Measurements from ENCODE around the gene NLN. TPM values are rescaled to one million over a fixed set of nuclear protein-coding genes. Genes with fewer than 3 reads are reported as not detected.
"Not testable (repeated sequence)": the region's sequence is repeated elsewhere in the genome, so short reads cannot be mapped to it uniquely, and the experiment has no call there.

Gene NLN
- total and polyA plus RNA-seq, 2 experiments from 2014 or later, result 16.4 to 24.3 TPM

GRCh38 chr5:65727491-65728156, 5.6 kb downstream of the NLN start:
- no peak overlapping the region for H3K27ac ChIP-seq
- peaks cover 31% of the 10 kb centered on the region for H3K79me2 ChIP-seq
- 92% methylated on average over 7 of the region's 7 CpGs for WGBS (ENCODE audit: low lambda C conversion rate, missing lambda C conversion rate)
- no peaks in the 10 kb centered on the region for H4K20me1 ChIP-seq (ENCODE audit: insufficient read depth, poor library complexity, severe bottlenecking)
- H3K9me3 ChIP-seq (ENCODE audit: low read depth), result no peaks in the 10 kb centered on the region
- no peak overlapping the region for H2AFZ ChIP-seq
- H3K4me2 ChIP-seq, result no peak overlapping the region
- H3K27me3 ChIP-seq, result no peaks in the 10 kb centered on the region
- no peaks in the 10 kb centered on the region for H3K4me1 ChIP-seq (ENCODE audit: insufficient read depth)
- no peak for DNase-seq (ENCODE audit: low spot score)
- no peaks in the 10 kb centered on the region for H3K9me2 ChIP-seq (replicated peaks; ENCODE audit: insufficient read depth)
- H3K36me3 ChIP-seq (replicated peaks; ENCODE audit: insufficient read depth, low read depth), result no peaks in the 10 kb centered on the region
- no peak overlapping the region for H3K4me3 ChIP-seq
- TF ChIP-seq EZH2 (IDR thresholded peaks at IDR 0.05; ENCODE audit: borderline replicate concordance), result no peak

- WGBS (ENCODE audit: low lambda C conversion rate, missing lambda C conversion rate), result 97% methylated on average over 1 of the region's 1 CpG
- H3K79me2 ChIP-seq, result peaks cover 31% of the 10 kb centered on the region
- H2AFZ ChIP-seq, result no peak overlapping the region
- no peak overlapping the region for H3K27ac ChIP-seq
- no peaks in the 10 kb centered on the region for H3K4me1 ChIP-seq (ENCODE audit: insufficient read depth)
- H4K20me1 ChIP-seq (ENCODE audit: insufficient read depth, poor library complexity, severe bottlenecking), result no peaks in the 10 kb centered on the region
- no peak overlapping the region for H3K4me3 ChIP-seq
- no peak overlapping the region for H3K4me2 ChIP-seq
- H3K36me3 ChIP-seq (replicated peaks; ENCODE audit: insufficient read depth, low read depth), result no peaks in the 10 kb centered on the region
- no peaks in the 10 kb centered on the region for H3K9me3 ChIP-seq (ENCODE audit: low read depth)
- no peaks in the 10 kb centered on the region for H3K27me3 ChIP-seq
- TF ChIP-seq EZH2phosphoT487 (IDR thresholded peaks at IDR 0.05; ENCODE audit: low read depth, severe bottlenecking, unreplicated experiment) (no peak), CTCF (IDR thresholded peaks at IDR 0.05; ENCODE audit: poor library complexity) (no peak), EZH2 (IDR thresholded peaks at IDR 0.05; ENCODE audit: borderline replicate concordance) (no peak)
- DNase-seq (ENCODE audit: low spot score), result no peak
- H3K9me2 ChIP-seq (replicated peaks; ENCODE audit: insufficient read depth), result no peaks in the 10 kb centered on the region
These were observed 6.2 kb downstream of the NLN start for GRCh38 chr5:65728218-65728617.

GRCh38 chr5:65730910-65731309, 8.9 kb downstream of the NLN start:
- no peaks in the 10 kb centered on the region for H4K20me1 ChIP-seq (ENCODE audit: insufficient read depth, poor library complexity, severe bottlenecking)
- H3K36me3 ChIP-seq (replicated peaks; ENCODE audit: insufficient read depth, low read depth), result no peaks in the 10 kb centered on the region
- no peak overlapping the region for H3K27ac ChIP-seq
- DNase-seq (ENCODE audit: low spot score), result no peak
- no peaks in the 10 kb centered on the region for H3K27me3 ChIP-seq
- H3K9me2 ChIP-seq (replicated peaks; ENCODE audit: insufficient read depth), result no peaks in the 10 kb centered on the region
- H3K4me3 ChIP-seq, result no peak overlapping the region
- H3K4me2 ChIP-seq, result no peak overlapping the region
- H3K79me2 ChIP-seq, result peaks cover 13% of the 10 kb centered on the region
- H2AFZ ChIP-seq, result no peak overlapping the region
- no peaks in the 10 kb centered on the region for H3K9me3 ChIP-seq (ENCODE audit: low read depth)
- H3K4me1 ChIP-seq (ENCODE audit: insufficient read depth), result no peaks in the 10 kb centered on the region
- TF ChIP-seq EZH2phosphoT487 (IDR thresholded peaks at IDR 0.05; ENCODE audit: low read depth, severe bottlenecking, unreplicated experiment), result no peak
- no peak for TF ChIP-seq EZH2 (IDR thresholded peaks at IDR 0.05; ENCODE audit: borderline replicate concordance)
- TF ChIP-seq CTCF (IDR thresholded peaks at IDR 0.05; ENCODE audit: poor library complexity), result no peak
- 91% methylated on average over 2 of the region's 2 CpGs for WGBS (ENCODE audit: low lambda C conversion rate, missing lambda C conversion rate)

GRCh38 chr5:65732046-65732445, 10.0 kb downstream of the NLN start:
- not testable (repeated sequence) for H4K20me1 ChIP-seq (ENCODE audit: insufficient read depth, poor library complexity, severe bottlenecking); H3K9me3 ChIP-seq (ENCODE audit: low read depth); H3K27ac ChIP-seq; DNase-seq (ENCODE audit: low spot score); H3K36me3 ChIP-seq (replicated peaks; ENCODE audit: insufficient read depth, low read depth); H3K27me3 ChIP-seq; H3K4me3 ChIP-seq; H3K4me1 ChIP-seq (ENCODE audit: insufficient read depth); H3K9me2 ChIP-seq (replicated peaks; ENCODE audit: insufficient read depth); H3K4me2 ChIP-seq; H2AFZ ChIP-seq
- 97% methylated on average over 3 of the region's 3 CpGs for WGBS (ENCODE audit: low lambda C conversion rate, missing lambda C conversion rate)
- peaks cover 20% of the 10 kb centered on the region for H3K79me2 ChIP-seq

DNA sequence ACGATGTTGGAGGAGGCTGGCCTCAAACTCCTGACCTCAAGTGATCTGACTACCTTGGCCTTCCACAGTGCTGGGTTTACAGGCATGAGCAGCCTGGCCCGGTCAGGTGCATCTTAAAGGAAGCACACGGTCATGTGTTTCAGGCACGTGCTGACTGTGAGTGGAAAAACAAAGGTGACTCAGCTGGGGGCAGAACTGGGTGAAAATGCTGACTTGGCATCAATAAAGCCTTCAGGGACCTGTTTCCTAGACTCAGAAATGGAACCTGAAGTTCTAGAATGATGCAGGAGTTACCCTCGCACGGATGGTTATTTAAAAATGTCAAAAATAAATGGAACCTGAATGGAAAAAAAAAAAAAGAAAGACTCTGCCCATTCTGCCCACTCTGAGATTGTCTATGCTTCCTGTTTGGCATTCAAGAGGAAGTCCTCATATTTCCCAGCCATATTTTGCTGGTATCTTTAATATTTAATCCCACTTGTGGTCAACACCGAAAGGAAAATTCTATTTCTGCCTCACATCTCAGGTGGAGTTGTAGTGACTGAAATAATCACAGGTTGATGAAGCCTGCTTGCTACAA, 12.3 kb downstream of the NLN start:
- not testable (repeated sequence) for H2AFZ ChIP-seq; H3K4me1 ChIP-seq (ENCODE audit: insufficient read depth); H3K9me2 ChIP-seq (replicated peaks; ENCODE audit: insufficient read depth); H3K4me3 ChIP-seq; DNase-seq (ENCODE audit: low spot score); H3K27ac ChIP-seq; H3K9me3 ChIP-seq (ENCODE audit: low read depth); H4K20me1 ChIP-seq (ENCODE audit: insufficient read depth, poor library complexity, severe bottlenecking); H3K4me2 ChIP-seq; H3K36me3 ChIP-seq (replicated peaks; ENCODE audit: insufficient read depth, low read depth); H3K27me3 ChIP-seq
- WGBS (ENCODE audit: low lambda C conversion rate, missing lambda C conversion rate), result 87% methylated on average over 7 of the region's 7 CpGs
- H3K79me2 ChIP-seq, result peaks cover 20% of the 10 kb centered on the region

All from hepatocyte (in vitro differentiated cells).